GM20000 (cell line): ENCODE measurements around the gene CEP104.

Source experiments
- DNase-seq: peaks from one replicate; pipeline ENCODE4 v3.0.0; 2012; ENCODE audit warnings: low spot score
- TF ChIP-seq, protein P1 (sequence below): IDR thresholded peaks from 2 replicates; pipeline ENCODE4 v1.5.1; 2012; ENCODE audit warnings: mild to moderate bottlenecking, control low read depth; ENCODE audit errors: extremely low read depth, missing control alignments

CEP104 gene

GRCh38 chr1:3787349-3787715, 69.7 kb downstream of the CEP104 start:
- TF ChIP-seq, protein P1, sequence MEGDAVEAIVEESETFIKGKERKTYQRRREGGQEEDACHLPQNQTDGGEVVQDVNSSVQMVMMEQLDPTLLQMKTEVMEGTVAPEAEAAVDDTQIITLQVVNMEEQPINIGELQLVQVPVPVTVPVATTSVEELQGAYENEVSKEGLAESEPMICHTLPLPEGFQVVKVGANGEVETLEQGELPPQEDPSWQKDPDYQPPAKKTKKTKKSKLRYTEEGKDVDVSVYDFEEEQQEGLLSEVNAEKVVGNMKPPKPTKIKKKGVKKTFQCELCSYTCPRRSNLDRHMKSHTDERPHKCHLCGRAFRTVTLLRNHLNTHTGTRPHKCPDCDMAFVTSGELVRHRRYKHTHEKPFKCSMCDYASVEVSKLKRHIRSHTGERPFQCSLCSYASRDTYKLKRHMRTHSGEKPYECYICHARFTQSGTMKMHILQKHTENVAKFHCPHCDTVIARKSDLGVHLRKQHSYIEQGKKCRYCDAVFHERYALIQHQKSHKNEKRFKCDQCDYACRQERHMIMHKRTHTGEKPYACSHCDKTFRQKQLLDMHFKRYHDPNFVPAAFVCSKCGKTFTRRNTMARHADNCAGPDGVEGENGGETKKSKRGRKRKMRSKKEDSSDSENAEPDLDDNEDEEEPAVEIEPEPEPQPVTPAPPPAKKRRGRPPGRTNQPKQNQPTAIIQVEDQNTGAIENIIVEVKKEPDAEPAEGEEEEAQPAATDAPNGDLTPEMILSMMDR: no peak
- DNase-seq: no peak

- no peak for DNase-seq
- TF ChIP-seq, protein P1: no peak
These were observed 70.3 kb downstream of the CEP104 start for GRCh38 chr1:3786468-3787348.

DNA sequence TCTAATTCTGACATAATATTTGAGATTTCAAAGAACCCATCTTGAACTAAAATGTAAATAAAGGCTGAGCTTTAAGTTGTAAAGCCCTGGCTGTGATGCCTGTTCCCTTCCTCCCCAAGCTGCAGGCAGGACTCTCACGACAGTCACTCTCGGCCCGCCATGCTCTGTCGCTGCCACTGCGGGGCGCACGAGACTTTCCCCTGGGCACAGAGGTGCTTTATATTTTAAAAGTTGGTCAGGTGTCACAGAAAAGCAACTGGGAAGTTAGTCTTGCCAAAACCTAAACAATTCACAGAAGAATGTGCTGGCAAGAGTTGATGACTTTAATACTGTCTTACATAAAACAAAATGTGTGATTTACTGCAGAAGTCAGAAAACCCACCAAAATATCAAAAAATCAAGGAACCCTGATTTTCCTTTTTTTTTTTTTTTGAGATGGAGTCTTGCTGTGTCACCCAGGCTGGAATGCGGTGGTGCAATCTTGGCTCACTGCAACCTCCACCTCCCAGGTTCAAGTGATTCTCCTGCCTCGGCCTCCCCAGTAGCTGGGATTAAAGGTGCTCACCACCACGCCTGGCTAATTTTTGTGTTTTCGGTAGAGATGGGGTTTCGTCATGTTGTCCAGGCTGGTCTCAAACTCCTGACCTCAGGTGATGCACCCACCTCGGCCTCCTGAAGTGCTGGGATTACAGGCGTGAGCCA, 71.4 kb downstream of the CEP104 start:
- peak; percentile 30 for DNase-seq

GRCh38 chr1:3785045-3785444, 72.0 kb downstream of the CEP104 start:
- no peak for DNase-seq
- TF ChIP-seq, protein P1: no peak

More for the DNA sequence above, 71.4 kb downstream of the CEP104 start:
- TF ChIP-seq, protein P1: no peak

DNA sequence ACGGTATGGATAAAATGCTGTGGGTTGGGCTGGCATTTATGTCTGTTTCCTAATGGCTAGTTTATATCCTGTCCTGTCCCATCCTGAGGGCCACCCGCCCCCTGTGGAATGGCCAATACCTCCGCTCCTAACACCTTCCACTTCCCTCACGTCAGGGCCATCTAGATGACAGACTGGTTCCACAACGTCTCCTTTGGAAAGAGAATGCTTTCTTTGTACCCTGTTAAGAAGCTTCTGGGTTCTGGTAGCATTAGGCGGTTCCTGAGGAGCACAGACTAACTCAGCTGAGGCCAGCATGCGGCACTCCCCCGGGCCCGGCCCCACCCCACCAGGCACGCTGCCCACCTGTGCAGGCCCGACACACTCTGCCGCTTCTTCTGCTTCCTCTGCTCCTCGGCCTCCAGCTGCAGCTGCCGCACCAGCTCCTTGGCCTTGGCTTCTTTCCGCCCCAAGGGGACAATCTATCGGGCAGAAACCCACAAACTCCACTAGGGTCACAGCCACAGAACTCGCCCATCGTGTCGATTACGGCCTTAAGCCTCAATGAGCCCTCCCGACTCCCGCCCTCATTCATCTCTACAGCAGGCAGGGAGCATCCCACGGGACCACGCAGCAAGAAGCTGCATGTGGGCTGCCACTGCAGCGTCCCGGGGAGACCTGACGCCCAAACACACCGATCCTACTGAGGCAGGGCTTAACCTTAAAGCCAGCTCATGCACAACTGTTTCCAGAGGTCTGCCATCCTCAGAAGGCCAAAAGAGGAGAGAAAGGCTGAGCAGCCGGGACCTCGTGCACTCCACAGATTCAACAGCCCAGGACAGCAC, 73.1 kb downstream of the CEP104 start:
- no peak for DNase-seq
- TF ChIP-seq, protein P1: no peak

DNA sequence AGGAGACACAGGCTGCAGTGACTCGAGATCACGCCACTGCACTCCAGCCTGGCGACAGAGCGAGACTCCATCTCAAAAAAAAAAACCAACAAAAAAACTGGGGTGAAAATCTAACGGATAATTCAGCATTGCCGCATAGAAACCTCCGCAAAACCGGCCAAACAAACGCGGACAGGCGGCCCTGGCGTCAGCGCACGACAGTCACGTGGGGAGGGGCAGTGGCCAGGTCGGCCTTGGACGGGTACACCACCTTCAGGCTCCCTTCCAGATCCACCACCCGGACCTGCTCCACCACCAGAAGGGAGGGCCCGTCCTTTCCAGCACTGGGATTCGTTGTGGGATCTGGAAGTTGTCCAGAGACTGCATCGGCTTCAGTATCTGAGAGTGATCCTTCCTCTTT, 76.1 kb downstream of the CEP104 start:
- DNase-seq: no peak
- TF ChIP-seq, protein P1: no peak
